Vagina (tissue), 2 donors: ENCODE results near the gene DHX35.

Experiments
- POLR2A ChIP-seq, 2 donors: fragments of 450-650 bp; IDR thresholded peaks; one replicate each; pipeline ENCODE4 v1.6.1; 2017; ENCODE audit warnings: antibody characterized with exemption in 2 of 2, mild to moderate bottlenecking in 2 of 2, moderate library complexity in 2 of 2
- TF ChIP-seq, protein P1 (sequence below), 3 experiments: fragments of 450-650 bp in 2 of 3; fragments of 200-600 bp in 1 of 3; sonication (generic) in 1 of 3; IDR thresholded peaks; one replicate each; pipeline ENCODE4 v1.5.1; 2017 to 2019; ENCODE audit warnings: antibody characterized with exemption in 3 of 3, mild to moderate bottlenecking in 2 of 3, moderate library complexity in 2 of 3

DNA sequence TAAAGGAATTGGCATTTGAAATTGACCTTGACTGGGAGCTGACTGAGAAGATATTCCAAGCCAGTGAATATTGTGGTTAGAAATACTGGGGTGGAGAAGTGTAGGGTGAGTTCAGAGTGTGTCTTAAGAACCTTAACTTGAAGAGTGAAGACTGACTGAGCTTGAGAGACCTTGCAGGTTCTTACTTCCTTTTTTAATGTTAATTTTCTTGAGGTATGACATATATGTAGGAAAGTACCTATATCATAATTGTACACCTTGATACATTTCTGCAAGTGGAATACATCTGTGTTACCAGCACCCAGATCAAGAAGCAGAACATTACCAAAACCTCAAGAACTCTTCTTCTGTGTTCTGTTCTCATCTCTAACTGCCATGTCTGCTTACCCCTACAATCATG is 11.0 kb downstream of the DHX35 start:
- TF ChIP-seq, protein P1, sequence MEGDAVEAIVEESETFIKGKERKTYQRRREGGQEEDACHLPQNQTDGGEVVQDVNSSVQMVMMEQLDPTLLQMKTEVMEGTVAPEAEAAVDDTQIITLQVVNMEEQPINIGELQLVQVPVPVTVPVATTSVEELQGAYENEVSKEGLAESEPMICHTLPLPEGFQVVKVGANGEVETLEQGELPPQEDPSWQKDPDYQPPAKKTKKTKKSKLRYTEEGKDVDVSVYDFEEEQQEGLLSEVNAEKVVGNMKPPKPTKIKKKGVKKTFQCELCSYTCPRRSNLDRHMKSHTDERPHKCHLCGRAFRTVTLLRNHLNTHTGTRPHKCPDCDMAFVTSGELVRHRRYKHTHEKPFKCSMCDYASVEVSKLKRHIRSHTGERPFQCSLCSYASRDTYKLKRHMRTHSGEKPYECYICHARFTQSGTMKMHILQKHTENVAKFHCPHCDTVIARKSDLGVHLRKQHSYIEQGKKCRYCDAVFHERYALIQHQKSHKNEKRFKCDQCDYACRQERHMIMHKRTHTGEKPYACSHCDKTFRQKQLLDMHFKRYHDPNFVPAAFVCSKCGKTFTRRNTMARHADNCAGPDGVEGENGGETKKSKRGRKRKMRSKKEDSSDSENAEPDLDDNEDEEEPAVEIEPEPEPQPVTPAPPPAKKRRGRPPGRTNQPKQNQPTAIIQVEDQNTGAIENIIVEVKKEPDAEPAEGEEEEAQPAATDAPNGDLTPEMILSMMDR (IDR thresholded peaks at IDR 0.05), result no peak
- TF ChIP-seq POLR2A (IDR thresholded peaks at IDR 0.05), result no peak
